ACC112 (cell line): ENCODE measurements around the gene ITFG2.
A peak's percentile ranks its signal among the peaks of the same experiment; 100 is the strongest.

Source experiments
- H2AFZ ChIP-seq: fragments of 200-600 bp; sonication (generic); one replicate; pipeline ENCODE4 v1.6.0; 2017; ENCODE audit warnings: antibody characterized with exemption, low read length; ENCODE audit not compliant: unreplicated experiment
- H3K27ac ChIP-seq: fragments of 200-600 bp; sonication (generic); 2 replicates; pipeline ENCODE4 v1.5.1; 2014; ENCODE audit warnings: low read depth, mild to moderate bottlenecking, antibody characterized with exemption, low read length, moderate library complexity
- H3K27me3 ChIP-seq: fragments of 200-600 bp; sonication (generic); 2 replicates; pipeline ENCODE4 v1.6.1; 2014; ENCODE audit warnings: mild to moderate bottlenecking, antibody characterized with exemption, low read length, moderate library complexity, mixed read lengths; ENCODE audit not compliant: insufficient read depth
- H3K36me3 ChIP-seq: fragments of 200-600 bp; sonication (generic); 2 replicates; pipeline ENCODE4 v1.6.1; 2016; ENCODE audit warnings: mild to moderate bottlenecking, antibody characterized with exemption, low read length, moderate library complexity, mixed read lengths; ENCODE audit not compliant: insufficient read depth
- H3K4me1 ChIP-seq: fragments of 200-600 bp; sonication (generic); one replicate; pipeline ENCODE4 v1.6.1; 2016; ENCODE audit warnings: low read length, mixed read lengths; ENCODE audit not compliant: insufficient read depth, unreplicated experiment, control insufficient read depth
- H3K4me3 ChIP-seq: fragments of 200-600 bp; sonication (generic); 2 replicates; pipeline ENCODE4 v1.5.1; 2014; ENCODE audit warnings: mild to moderate bottlenecking, low read depth, low read length
- H3K79me2 ChIP-seq: fragments of 200-600 bp; sonication (generic); one replicate; pipeline ENCODE4 v1.6.0; 2016; ENCODE audit warnings: low read length; ENCODE audit not compliant: control insufficient read depth, unreplicated experiment, insufficient read depth

ITFG2 gene

GRCh38 chr12:2795291-2796186, 16.9 kb upstream of the ITFG2 start:
- Histone ChIP-seq H2AFZ (peak overlapping the region; percentile 90), H3K27ac (no peak overlapping the region), H3K79me2 (peaks cover 40% of the 10 kb centered on the region), H3K4me3 (peak overlapping the region; percentile 95), H3K36me3 (peaks cover 27% of the 10 kb centered on the region; the same call in 1 of the 2 replicates), H3K4me1 (peaks cover 15% of the 10 kb centered on the region), H3K27me3 (no peaks in the 10 kb centered on the region)

GRCh38 chr12:2796187-2796666, 16.2 kb upstream of the ITFG2 start:
- Histone ChIP-seq H3K4me3 (peak overlapping the region; percentile 95), H3K27me3 (no peaks in the 10 kb centered on the region), H3K36me3 (peaks cover 32% of the 10 kb centered on the region; the same call in 1 of the 2 replicates), H3K4me1 (peaks cover 15% of the 10 kb centered on the region), H2AFZ (peak overlapping the region; percentile 60), H3K27ac (no peak overlapping the region), H3K79me2 (peaks cover 40% of the 10 kb centered on the region)

- H2AFZ ChIP-seq: no peak overlapping the region
- no peak overlapping the region for H3K27ac ChIP-seq
- peaks cover 15% of the 10 kb centered on the region for H3K4me1 ChIP-seq
- H3K4me3 ChIP-seq: no peak overlapping the region; the same call in 1 of the 2 replicates
- no peaks in the 10 kb centered on the region for H3K27me3 ChIP-seq
- peaks cover 34% of the 10 kb centered on the region; the same call in 1 of the 2 replicates for H3K36me3 ChIP-seq
- peaks cover 40% of the 10 kb centered on the region for H3K79me2 ChIP-seq
Measured at GRCh38 chr12:2797721-2798418, 14.6 kb upstream of the ITFG2 start.

GRCh38 chr12:2800046-2800570, 12.4 kb upstream of the ITFG2 start:
- no peaks in the 10 kb centered on the region for H3K27me3 ChIP-seq
- H3K4me3 ChIP-seq: no peak overlapping the region
- H3K79me2 ChIP-seq: peaks cover 38% of the 10 kb centered on the region
- H3K4me1 ChIP-seq: peaks cover 33% of the 10 kb centered on the region
- peaks cover 44% of the 10 kb centered on the region; the same call in 1 of the 2 replicates for H3K36me3 ChIP-seq
- no peak overlapping the region for H3K27ac ChIP-seq
- H2AFZ ChIP-seq: no peak overlapping the region

- Histone ChIP-seq H3K27me3 (no peaks in the 10 kb centered on the region), H3K4me3 (no peak overlapping the region), H3K79me2 (peaks cover 27% of the 10 kb centered on the region), H3K36me3 (peaks cover 44% of the 10 kb centered on the region; the same call in 1 of the 2 replicates), H3K27ac (no peak overlapping the region), H2AFZ (no peak overlapping the region), H3K4me1 (peaks cover 34% of the 10 kb centered on the region)
Measured at GRCh38 chr12:2801044-2801783, 11.3 kb upstream of the ITFG2 start.

- Histone ChIP-seq H3K27ac (peak overlapping the region; percentile 44; the same call in 1 of the 2 replicates), H2AFZ (no peak overlapping the region), H3K36me3 (peaks cover 29% of the 10 kb centered on the region; the same call in 1 of the 2 replicates), H3K4me3 (no peak overlapping the region), H3K79me2 (peaks cover under 1% of the 10 kb centered on the region), H3K4me1 (peaks cover 19% of the 10 kb centered on the region), H3K27me3 (no peaks in the 10 kb centered on the region)
Measured at GRCh38 chr12:2803635-2804392, 8.7 kb upstream of the ITFG2 start.

- Histone ChIP-seq H3K36me3 (peaks cover 22% of the 10 kb centered on the region; the same call in 1 of the 2 replicates), H3K4me3 (no peak overlapping the region), H3K27ac (peak overlapping the region; percentile 44; the same call in 1 of the 2 replicates), H3K79me2 (no peaks in the 10 kb centered on the region), H2AFZ (no peak overlapping the region), H3K27me3 (no peaks in the 10 kb centered on the region), H3K4me1 (peaks cover 19% of the 10 kb centered on the region)
Measured at GRCh38 chr12:2804393-2805142, 7.9 kb upstream of the ITFG2 start.

- Histone ChIP-seq H3K4me3 (no peak overlapping the region), H3K27ac (no peak overlapping the region), H3K36me3 (peaks cover 17% of the 10 kb centered on the region; the same call in 1 of the 2 replicates), H3K4me1 (peaks cover 19% of the 10 kb centered on the region), H2AFZ (no peak overlapping the region), H3K27me3 (no peaks in the 10 kb centered on the region), H3K79me2 (no peaks in the 10 kb centered on the region)
Measured at GRCh38 chr12:2805143-2805520, 7.3 kb upstream of the ITFG2 start.

GRCh38 chr12:2806700-2807099, 5.8 kb upstream of the ITFG2 start:
- Histone ChIP-seq H3K4me1 (peaks cover 19% of the 10 kb centered on the region), H3K27me3 (no peaks in the 10 kb centered on the region), H3K27ac (no peak overlapping the region), H2AFZ (no peak overlapping the region), H3K36me3 (peaks cover 10% of the 10 kb centered on the region; the same call in 1 of the 2 replicates), H3K4me3 (no peak overlapping the region), H3K79me2 (no peaks in the 10 kb centered on the region)
